Dendritic cell treated with granulocyte-macrophage colony-stimulating factor and Interleukin-4, amounts not matched to agents 40 ng/mL and 50 ng/mL, for 4 days (primary cell): Measurements from ENCODE around the gene ANO6.
"Not testable (repeated sequence)": the region's sequence is repeated elsewhere in the genome, so short reads cannot be mapped to it uniquely, and the experiment has no call there.

Source experiments
- H3K27ac Mint-ChIP-seq: one replicate; pipeline ENCODE4 v1.8.0; 2022; ENCODE audit warnings: mild to moderate bottlenecking, mixed read lengths
- H3K27me3 Mint-ChIP-seq: one replicate; pipeline ENCODE4 v1.8.0; 2022; ENCODE audit warnings: mild to moderate bottlenecking, mixed read lengths
- H3K36me3 Mint-ChIP-seq: one replicate; pipeline ENCODE4 v1.8.0; 2022; ENCODE audit warnings: low read depth, mixed read lengths
- H3K4me1 Mint-ChIP-seq: one replicate; pipeline ENCODE4 v1.8.0; 2022; ENCODE audit warnings: low read depth, mixed read lengths
- H3K4me3 Mint-ChIP-seq: one replicate; pipeline ENCODE4 v1.8.0; 2022; ENCODE audit warnings: mild to moderate bottlenecking, moderate library complexity, mixed read lengths
- H3K9me3 Mint-ChIP-seq: one replicate; pipeline ENCODE4 v1.8.0; 2022; ENCODE audit warnings: mixed read lengths
- intact Hi-C: fragments of 100-400 bp; cut with micrococcal nuclease; formaldehyde crosslinking; loops from one replicate; pipeline ENCODE4 v1.15.0; 2022

ANO6 gene

DNA sequence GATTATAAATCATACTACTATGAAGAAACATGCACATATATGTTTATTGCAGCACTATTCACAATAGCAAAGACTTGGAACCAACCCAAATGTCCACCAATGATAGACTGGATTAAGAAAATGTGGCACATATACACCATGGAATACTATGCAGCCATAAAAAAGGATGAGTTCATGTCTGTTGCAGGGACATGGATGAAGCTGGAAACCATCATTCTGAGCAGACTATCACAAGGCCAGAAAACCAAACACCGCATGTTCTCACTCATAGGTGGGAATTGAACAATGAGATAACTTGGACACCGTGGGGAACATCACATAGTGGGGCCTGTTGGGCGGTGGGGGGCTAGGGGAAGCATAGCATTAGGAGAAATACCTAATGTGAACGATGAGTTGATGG is 181.6 kb downstream of the ANO6 start:
- H3K36me3 Mint-ChIP-seq, result peaks cover 55% of the 10 kb centered on the region
- intact Hi-C loops, H3K4me1 Mint-ChIP-seq: not testable (repeated sequence)

DNA sequence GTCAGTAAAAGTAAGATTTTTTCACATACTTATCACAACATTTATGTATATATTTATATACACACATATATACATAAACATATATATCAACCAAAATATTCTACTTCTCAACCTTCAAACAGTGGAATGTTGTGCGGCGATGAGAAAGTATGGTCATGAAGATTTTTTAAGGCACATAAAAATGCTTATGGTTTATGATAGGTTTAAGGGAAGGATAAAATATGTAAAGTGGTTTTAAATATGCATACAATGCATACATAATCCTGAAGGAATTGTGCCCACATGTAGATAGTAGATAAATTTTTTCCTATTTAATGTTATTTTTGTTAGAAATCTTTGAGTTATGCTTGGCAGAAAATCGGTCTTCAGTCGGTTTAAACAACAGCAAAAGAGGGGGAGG is 182.7 kb downstream of the ANO6 start:
- Mint-ChIP-seq H3K4me1 (no peaks in the 10 kb centered on the region), H3K9me3 (peaks cover 34% of the 10 kb centered on the region), H3K27me3 (no peaks in the 10 kb centered on the region), H3K27ac (no peak overlapping the region), H3K4me3 (no peak overlapping the region), H3K36me3 (peaks cover 55% of the 10 kb centered on the region)
- intact Hi-C loops, result no loop called here

More for the DNA sequence above, 181.6 kb downstream of the ANO6 start:
- H3K27ac Mint-ChIP-seq, H3K4me3 Mint-ChIP-seq, H3K27me3 Mint-ChIP-seq: not testable (repeated sequence)
- H3K9me3 Mint-ChIP-seq, result peaks cover 44% of the 10 kb centered on the region

- Mint-ChIP-seq H3K9me3 (peaks cover 12% of the 10 kb centered on the region), H3K27ac (no peak overlapping the region), H3K4me3 (no peak overlapping the region), H3K36me3 (peaks cover 72% of the 10 kb centered on the region), H3K27me3 (no peaks in the 10 kb centered on the region), H3K4me1 (no peaks in the 10 kb centered on the region)
- intact Hi-C loops, result no loop called here
Observed at GRCh38 chr12:45400991-45401390, 185.1 kb downstream of the ANO6 start.

- intact Hi-C loops, result no loop called here
- Mint-ChIP-seq H3K4me3 (no peak overlapping the region), H3K4me1 (no peaks in the 10 kb centered on the region), H3K9me3 (no peaks in the 10 kb centered on the region), H3K27me3 (no peaks in the 10 kb centered on the region), H3K36me3 (peaks cover 74% of the 10 kb centered on the region), H3K27ac (no peak overlapping the region)
Observed at GRCh38 chr12:45402288-45402687, 186.4 kb downstream of the ANO6 start.

DNA sequence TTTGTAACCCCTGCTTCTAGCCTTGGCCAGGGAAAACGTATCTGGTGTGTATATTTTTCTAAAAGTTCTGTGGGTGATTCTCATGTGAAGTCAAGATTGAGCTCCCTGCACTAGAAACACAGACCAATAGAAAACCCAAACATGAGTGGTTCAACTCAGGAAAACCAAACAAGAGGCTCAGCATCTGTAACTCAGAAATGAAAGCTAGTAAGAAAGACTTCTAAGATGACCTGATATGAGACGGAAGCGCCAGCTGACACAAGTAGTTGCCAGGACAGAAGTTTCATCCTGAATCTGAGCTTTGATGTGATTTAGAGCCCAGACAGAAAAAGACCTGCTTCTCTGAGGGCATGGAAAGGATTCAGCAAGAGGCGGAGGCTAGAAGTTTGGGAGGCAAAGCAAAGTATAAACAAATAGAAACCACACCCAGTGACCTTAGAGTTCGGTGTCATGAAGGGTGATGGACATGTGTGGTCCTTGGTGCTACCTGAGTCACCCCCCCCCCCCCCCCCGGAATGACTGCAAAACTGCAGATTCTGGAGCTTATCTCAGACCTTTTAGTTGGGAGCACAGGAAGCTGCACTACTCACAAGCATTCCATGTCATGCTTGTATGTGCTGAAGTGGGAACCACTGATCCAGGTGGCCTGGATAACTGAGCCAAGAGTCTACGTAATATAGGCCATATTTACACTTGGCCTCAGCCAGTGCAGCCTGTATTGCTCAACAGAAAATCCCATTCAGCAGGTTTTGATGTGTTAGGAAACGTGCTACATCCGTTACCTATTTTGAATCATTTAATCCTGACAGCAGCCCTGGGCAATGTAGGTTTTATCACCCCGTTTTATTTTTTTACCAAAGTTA is 191.3 kb downstream of the ANO6 start:
- Mint-ChIP-seq H3K4me1 (no peaks in the 10 kb centered on the region), H3K27ac (no peak overlapping the region)

GRCh38 chr12:45407981-45408728 is 192.3 kb downstream of the ANO6 start:
- Mint-ChIP-seq H3K27ac (no peak overlapping the region), H3K36me3 (peaks cover 65% of the 10 kb centered on the region), H3K9me3 (no peaks in the 10 kb centered on the region), H3K4me3 (no peak overlapping the region), H3K4me1 (no peaks in the 10 kb centered on the region), H3K27me3 (no peaks in the 10 kb centered on the region)
- intact Hi-C loops, result no loop called here

More for the DNA sequence above, 191.3 kb downstream of the ANO6 start:
- Mint-ChIP-seq H3K4me3 (no peak overlapping the region), H3K36me3 (peaks cover 75% of the 10 kb centered on the region), H3K9me3 (no peaks in the 10 kb centered on the region), H3K27me3 (no peaks in the 10 kb centered on the region)
- intact Hi-C loops, result no loop called here

- H3K27ac Mint-ChIP-seq, result no peak overlapping the region
- no peaks in the 10 kb centered on the region for H3K4me1 Mint-ChIP-seq
Observed at GRCh38 chr12:45408729-45409114, 192.8 kb downstream of the ANO6 start.

GRCh38 chr12:45409966-45410365 is 194.1 kb downstream of the ANO6 start:
- no peak overlapping the region for H3K4me3 Mint-ChIP-seq
- no peaks in the 10 kb centered on the region for H3K27me3 Mint-ChIP-seq
- peaks cover 4% of the 10 kb centered on the region for H3K4me1 Mint-ChIP-seq
- intact Hi-C loops, result loop anchor here (10.0 kb wide), 1 partner anchor 235 kb away; no protein-coding TSS in a partner anchor
- no peak overlapping the region for H3K27ac Mint-ChIP-seq
- peaks cover 50% of the 10 kb centered on the region for H3K36me3 Mint-ChIP-seq
- no peaks in the 10 kb centered on the region for H3K9me3 Mint-ChIP-seq

More at GRCh38 chr12:45408729-45409114, 192.8 kb downstream of the ANO6 start:
- intact Hi-C loops, result no loop called here
- H3K9me3 Mint-ChIP-seq, result no peaks in the 10 kb centered on the region
- H3K36me3 Mint-ChIP-seq, result peaks cover 60% of the 10 kb centered on the region
- no peak overlapping the region for H3K4me3 Mint-ChIP-seq
- H3K27me3 Mint-ChIP-seq, result no peaks in the 10 kb centered on the region

GRCh38 chr12:45411626-45412025 is 195.7 kb downstream of the ANO6 start:
- Mint-ChIP-seq H3K36me3 (peaks cover 51% of the 10 kb centered on the region), H3K4me3 (no peak overlapping the region), H3K27ac (no peak overlapping the region), H3K27me3 (no peaks in the 10 kb centered on the region), H3K9me3 (no peaks in the 10 kb centered on the region), H3K4me1 (peaks cover 4% of the 10 kb centered on the region)
- intact Hi-C loops, result loop anchor here (10.0 kb wide), 1 partner anchor 237 kb away; no protein-coding TSS in a partner anchor

- H3K9me3 Mint-ChIP-seq, result no peaks in the 10 kb centered on the region
- H3K27ac Mint-ChIP-seq, result no peak overlapping the region
- peaks cover 36% of the 10 kb centered on the region for H3K36me3 Mint-ChIP-seq
- no peak overlapping the region for H3K4me3 Mint-ChIP-seq
- intact Hi-C loops, result loop anchor here (10.0 kb wide), 1 partner anchor 241 kb away; no protein-coding TSS in a partner anchor
- H3K4me1 Mint-ChIP-seq, result peaks cover 4% of the 10 kb centered on the region
- no peaks in the 10 kb centered on the region for H3K27me3 Mint-ChIP-seq
Observed at GRCh38 chr12:45415393-45415817, 199.5 kb downstream of the ANO6 start.

DNA sequence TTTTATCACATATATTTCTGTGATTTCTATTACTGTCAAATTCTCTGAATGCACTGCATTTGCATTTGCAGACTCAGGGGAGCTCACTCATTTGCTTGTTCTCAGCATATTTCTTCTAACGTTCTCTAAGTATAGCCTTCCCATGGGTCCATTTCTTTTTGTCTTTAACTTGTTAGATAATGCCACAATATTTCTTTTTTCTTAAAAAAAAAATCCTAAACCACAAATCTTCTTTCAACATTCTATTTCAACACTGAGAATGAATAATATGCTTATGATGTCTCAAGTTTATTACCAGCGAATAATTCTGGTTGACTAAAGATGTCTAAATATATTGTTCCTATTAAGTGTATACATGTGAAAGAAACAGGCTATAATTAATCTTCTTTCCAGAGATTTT is 200.2 kb downstream of the ANO6 start:
- Mint-ChIP-seq H3K27ac (no peak overlapping the region), H3K4me3 (no peak overlapping the region), H3K9me3 (no peaks in the 10 kb centered on the region), H3K36me3 (peaks cover 42% of the 10 kb centered on the region), H3K4me1 (peaks cover 4% of the 10 kb centered on the region), H3K27me3 (no peaks in the 10 kb centered on the region)
- intact Hi-C loops, result loop anchor here (10.0 kb wide), 1 partner anchor 241 kb away; no protein-coding TSS in a partner anchor

DNA sequence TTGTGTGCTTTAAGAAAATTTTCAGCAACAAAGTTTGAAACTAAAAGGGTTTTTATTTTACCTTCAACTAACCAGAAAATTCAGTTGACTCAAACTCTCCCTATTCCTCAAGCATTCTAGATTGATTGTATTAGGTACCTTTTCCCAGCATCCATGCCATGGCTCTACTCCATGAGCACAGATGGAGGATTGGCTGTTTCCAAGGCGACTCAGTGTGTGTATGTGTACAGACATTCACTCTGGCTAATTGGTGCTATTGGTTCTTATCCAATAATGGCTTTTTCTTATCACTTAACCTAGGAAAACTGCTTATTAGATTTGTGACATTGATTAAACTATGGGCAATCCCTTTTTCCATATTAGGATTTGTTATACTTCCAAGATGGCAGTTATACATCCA is 202.6 kb downstream of the ANO6 start:
- Mint-ChIP-seq H3K4me3 (no peak overlapping the region), H3K27ac (no peak overlapping the region), H3K36me3 (peaks cover 66% of the 10 kb centered on the region), H3K9me3 (no peaks in the 10 kb centered on the region), H3K4me1 (peaks cover 4% of the 10 kb centered on the region), H3K27me3 (no peaks in the 10 kb centered on the region)
- intact Hi-C loops, result loop anchor here (10.0 kb wide), 1 partner anchor 244 kb away; no protein-coding TSS in a partner anchor

GRCh38 chr12:45419317-45419814 is 203.5 kb downstream of the ANO6 start:
- no peak overlapping the region for H3K27ac Mint-ChIP-seq
- intact Hi-C loops, result loop anchor here (10.0 kb wide), 1 partner anchor 245 kb away; no protein-coding TSS in a partner anchor
- H3K4me3 Mint-ChIP-seq, result no peak overlapping the region
- H3K36me3 Mint-ChIP-seq, result peaks cover 75% of the 10 kb centered on the region
- H3K27me3 Mint-ChIP-seq, result no peaks in the 10 kb centered on the region
- H3K9me3 Mint-ChIP-seq, result no peaks in the 10 kb centered on the region
- peaks cover 4% of the 10 kb centered on the region for H3K4me1 Mint-ChIP-seq

DNA sequence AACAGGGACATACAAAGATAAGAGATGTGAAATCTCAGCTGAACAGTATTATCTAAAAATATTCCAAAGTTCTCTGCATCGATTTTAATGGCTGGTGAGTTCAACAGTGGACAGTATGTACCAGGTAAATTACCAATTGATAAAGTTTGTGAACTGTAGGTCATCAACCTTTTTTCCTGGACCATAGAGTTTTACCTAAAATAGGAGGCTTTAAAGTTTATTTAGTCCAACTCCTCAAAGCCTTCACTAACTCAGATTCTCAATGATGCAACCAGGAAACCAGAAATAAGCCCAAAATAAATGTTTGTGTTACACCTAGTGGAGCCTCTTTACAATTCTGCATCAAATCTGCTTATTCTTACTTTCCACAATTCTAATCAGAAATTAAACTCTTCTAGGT is 205.8 kb downstream of the ANO6 start:
- Mint-ChIP-seq H3K4me1 (no peaks in the 10 kb centered on the region), H3K4me3 (no peak overlapping the region), H3K9me3 (no peaks in the 10 kb centered on the region), H3K27me3 (no peaks in the 10 kb centered on the region), H3K27ac (no peak overlapping the region), H3K36me3 (peaks cover 85% of the 10 kb centered on the region)
- intact Hi-C loops, result no loop called here
